ENCODE measurements around the gene ITCH.

The ITCH gene

GRCh38 chr20:34522969-34523871 lies 160.1 kb downstream of the ITCH start:
- peak; percentile 61 to 76 for DNase-seq (ENCODE audit: low read depth in 2 of 2)
- no peak overlapping the region for H3K4me3 ChIP-seq (replicated peaks in 1 of 2; ENCODE audit: low read depth in 2 of 2, low read length in 2 of 2)
- TF ChIP-seq CTCF (IDR thresholded peaks at IDR 0.05; ENCODE audit: low read depth, low read length): peak; percentile 76

GRCh38 chr20:34524426-34524825 lies 161.4 kb downstream of the ITCH start:
- no peak overlapping the region for H3K4me3 ChIP-seq (replicated peaks in 1 of 2; ENCODE audit: low read depth in 2 of 2, low read length in 2 of 2)
- DNase-seq (ENCODE audit: low read depth in 2 of 2): no peak
- no peak for TF ChIP-seq CTCF (IDR thresholded peaks at IDR 0.05; ENCODE audit: low read depth, low read length)

- H3K4me3 ChIP-seq (replicated peaks in 1 of 2; ENCODE audit: low read depth in 2 of 2, low read length in 2 of 2): no peak overlapping the region
- TF ChIP-seq CTCF (IDR thresholded peaks at IDR 0.05; ENCODE audit: low read depth, low read length): no peak
- no peak for DNase-seq (ENCODE audit: low read depth in 2 of 2)
Observed at GRCh38 chr20:34525342-34525708, 162.3 kb downstream of the ITCH start.

- H3K4me3 ChIP-seq (replicated peaks in 1 of 2; ENCODE audit: low read depth in 2 of 2, low read length in 2 of 2): no peak overlapping the region
- peak; percentile 97 to 99 for DNase-seq (ENCODE audit: low read depth in 2 of 2)
- TF ChIP-seq CTCF (IDR thresholded peaks at IDR 0.05; ENCODE audit: low read depth, low read length): no peak
Observed at GRCh38 chr20:34525709-34526416, 162.8 kb downstream of the ITCH start.

GRCh38 chr20:34526466-34526865 lies 163.4 kb downstream of the ITCH start:
- TF ChIP-seq CTCF (IDR thresholded peaks at IDR 0.05; ENCODE audit: low read depth, low read length): no peak
- DNase-seq (ENCODE audit: low read depth in 2 of 2): peak in 1 of 2 donors; percentile 9
- H3K4me3 ChIP-seq (replicated peaks in 1 of 2; ENCODE audit: low read depth in 2 of 2, low read length in 2 of 2): no peak overlapping the region

- no peak overlapping the region for H3K4me3 ChIP-seq (replicated peaks in 1 of 2; ENCODE audit: low read depth in 2 of 2, low read length in 2 of 2)
- no peak for DNase-seq (ENCODE audit: low read depth in 2 of 2)
- no peak for TF ChIP-seq CTCF (IDR thresholded peaks at IDR 0.05; ENCODE audit: low read depth, low read length)
Observed at GRCh38 chr20:34527016-34527415, 163.9 kb downstream of the ITCH start.

Data from cardiac fibroblast (primary cell).